NCI-H2081 (cell line): ENCODE data around the gene PARD6B.
"Not testable (repeated sequence)": the region's sequence is repeated elsewhere in the genome, so short reads cannot be mapped to it uniquely, and the experiment has no call there.

Experiments
- DNase-seq, 2 experiments: peaks; one replicate each; lab custom pipeline; 2025; lab: John Stamatoyannopoulos, UW

Gene PARD6B

DNA sequence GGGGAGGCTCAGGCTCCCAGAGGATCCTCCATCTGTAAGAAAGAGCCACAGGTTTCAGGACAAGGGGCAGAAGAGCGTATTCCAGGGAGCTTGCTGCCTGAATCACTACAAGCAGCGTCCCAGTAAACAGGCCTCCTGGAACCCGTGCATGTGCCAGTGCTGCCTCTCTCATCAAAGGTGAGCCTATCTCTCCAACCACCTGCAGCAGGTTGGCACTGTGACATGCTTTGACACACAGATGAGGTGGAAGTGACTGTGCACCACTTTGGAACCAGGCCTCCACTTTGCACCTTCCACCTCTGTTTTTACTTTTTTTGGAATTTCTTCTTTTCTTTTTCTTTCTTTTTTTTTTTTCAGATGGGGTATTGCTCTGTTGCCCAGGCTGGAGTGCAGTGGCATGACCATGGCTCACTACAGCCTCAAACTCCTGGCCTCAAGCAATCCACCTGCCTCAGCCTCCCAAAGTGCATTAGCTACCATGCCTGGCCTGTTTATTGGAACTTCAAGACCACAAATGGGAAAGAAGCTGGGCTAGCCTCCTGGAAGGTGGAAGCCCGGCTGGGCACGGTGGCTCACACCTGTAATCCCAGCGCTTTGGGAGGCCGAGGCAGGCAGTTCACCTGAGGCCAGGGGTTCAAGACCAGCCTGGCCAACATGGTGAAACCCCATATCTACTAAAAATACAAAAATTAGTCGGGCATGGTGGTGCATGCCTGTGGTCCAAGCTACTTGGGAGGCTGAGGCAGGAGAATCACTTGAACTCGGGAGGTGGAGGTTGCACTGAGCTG, 27.5 kb upstream of the PARD6B start:
- not testable (repeated sequence) for DNase-seq

DNA sequence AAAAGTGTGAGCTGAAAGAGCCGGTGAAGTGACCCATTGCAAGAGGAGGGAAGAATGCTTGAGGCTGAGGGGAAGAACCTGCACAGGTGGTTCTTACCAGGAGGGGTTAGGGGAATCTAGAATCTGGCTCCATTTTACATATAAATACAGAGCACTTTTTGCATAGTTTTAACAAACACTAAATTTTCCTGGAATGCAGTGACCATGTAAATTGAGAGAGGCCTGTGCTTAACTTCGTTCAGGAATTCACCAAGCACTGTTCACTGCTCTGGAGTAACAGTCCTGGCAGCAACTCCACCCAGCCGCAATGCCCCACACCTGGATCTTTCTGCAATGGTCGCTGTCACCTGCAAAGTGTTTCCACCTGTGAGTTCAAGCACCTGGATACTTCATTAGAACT, 26.9 kb upstream of the PARD6B start:
- no peak for DNase-seq

DNA sequence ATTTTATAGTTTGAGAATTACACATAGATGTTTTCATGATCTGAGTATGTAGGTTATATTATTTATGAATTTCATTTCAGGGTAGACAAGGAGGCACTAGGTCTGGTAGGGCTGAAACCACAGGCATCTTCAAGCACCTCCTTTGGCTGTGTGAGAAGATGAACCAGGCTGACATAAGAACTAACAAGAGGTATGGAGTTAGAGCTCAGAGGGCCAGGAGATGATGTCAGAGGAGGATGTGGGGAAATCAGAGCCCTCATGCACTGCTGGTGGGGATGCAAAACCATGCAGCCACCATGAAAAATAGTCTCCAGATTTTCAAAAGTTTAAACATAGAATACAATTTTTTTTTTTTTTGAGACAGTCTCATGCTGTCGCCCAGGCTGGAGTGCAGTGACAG, 26.4 kb upstream of the PARD6B start:
- DNase-seq: no peak

DNA sequence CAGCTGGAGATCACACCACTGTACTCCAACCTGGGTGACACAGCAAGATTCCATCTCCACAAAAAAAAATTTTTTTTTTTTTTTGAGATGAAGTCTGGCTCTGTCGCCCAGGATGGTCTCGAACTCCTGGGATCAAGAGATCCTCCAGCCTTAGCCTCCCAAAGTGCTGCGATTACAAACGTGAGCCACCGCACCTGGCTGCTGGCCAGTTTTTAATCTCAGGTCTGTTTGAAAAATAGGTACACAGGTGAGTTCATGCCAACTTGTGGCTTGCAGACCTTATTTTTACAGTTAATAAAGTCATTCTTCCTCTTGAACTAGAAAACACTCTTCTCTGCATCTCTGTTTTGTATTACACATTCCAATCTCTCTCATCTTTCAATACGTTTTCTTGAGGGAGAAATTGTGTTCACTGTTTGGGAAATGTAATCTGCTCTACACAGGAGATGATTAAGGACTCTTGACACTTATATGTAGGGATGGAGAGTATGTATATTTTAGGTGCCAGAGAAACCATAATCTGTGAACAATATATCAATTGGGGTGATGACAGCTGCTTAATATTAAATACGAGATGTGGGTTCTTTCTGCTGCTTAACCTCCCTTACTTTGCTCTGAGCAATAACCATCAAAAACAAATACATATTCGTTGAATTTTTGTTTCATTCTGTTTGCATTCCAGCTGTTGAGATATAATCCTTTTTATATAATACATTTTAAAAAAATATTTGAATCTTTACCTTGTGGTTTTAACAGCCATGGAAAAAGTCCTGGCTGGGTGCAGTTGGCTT, 22.3 kb upstream of the PARD6B start:
- DNase-seq: no peak

DNA sequence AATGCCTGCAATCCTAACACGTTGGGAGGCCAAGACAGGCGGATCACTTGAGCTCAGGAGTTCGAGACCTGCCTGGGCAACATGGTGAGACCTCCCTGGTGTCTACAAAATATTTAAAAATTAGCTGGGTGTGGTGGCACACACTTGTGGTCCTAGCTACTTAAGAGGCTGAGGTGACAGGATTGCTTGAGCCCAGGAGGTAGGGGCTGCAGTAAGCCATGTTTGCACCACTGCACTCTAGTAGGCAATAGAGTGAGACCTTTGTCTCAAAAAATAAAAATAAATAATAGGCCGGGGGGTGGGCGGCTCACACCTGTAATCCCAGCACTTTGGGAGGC, 21.8 kb upstream of the PARD6B start:
- no peak for DNase-seq

DNA sequence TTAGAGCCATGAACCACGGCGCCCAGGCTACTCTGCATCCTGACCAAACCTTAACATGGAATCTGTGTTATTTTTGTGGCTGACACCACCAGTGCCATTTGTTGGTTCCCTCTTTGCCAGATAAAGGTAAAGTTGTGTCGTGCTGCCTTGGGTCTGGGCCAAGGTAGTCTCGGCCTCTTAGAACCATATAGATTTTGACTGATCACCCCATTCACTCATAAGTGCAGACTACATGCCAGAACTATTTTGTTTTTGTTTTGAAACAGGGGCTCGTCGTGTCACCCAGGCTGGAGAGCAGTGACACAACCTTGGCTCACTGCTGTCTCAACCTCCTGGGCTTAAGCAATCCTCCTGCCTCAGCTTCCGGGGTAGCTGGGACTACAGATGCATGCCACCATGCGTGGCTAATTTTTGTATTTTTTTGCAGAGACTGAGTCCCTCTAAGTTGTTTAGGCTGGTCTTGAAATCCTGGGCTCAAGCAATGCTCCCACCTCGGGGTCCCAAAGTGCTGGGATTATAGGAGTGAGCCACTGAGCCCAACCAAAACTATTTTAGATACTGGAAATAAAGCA, 20.8 kb upstream of the PARD6B start:
- no peak for DNase-seq

DNA sequence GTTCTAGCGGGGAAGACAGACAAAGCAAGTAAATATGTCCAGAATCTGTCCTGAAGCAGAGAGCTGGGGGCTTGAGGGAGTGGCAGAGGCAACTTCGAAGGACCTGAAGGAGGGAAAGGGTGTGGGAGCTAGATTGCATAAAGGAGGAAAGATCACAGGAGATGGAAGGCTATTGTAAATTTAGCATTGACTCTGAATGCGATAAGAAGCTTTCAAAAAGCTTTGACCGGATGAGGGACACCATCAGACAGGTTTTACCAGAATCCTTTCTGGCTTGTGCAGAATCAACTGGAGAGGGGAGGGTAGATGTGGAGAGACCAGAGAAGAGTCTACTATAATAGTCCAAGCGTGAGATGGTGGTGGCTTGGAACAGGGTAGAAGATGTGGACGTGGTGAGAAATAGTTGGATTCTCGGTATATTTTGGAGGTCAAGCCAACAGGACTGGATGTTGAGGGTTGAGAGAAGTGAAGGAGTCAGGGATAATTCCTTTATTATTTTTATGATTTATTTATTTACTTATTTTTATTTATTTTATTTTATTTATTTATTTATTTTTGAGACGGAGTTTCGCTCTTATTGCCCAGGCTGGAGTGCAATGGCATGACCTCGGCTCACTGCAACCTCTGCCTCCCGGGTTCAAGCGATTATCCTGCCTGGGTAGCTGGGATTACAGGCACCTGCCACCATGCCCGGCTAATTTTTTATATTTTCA, 20.1 kb upstream of the PARD6B start:
- no peak for DNase-seq

DNA sequence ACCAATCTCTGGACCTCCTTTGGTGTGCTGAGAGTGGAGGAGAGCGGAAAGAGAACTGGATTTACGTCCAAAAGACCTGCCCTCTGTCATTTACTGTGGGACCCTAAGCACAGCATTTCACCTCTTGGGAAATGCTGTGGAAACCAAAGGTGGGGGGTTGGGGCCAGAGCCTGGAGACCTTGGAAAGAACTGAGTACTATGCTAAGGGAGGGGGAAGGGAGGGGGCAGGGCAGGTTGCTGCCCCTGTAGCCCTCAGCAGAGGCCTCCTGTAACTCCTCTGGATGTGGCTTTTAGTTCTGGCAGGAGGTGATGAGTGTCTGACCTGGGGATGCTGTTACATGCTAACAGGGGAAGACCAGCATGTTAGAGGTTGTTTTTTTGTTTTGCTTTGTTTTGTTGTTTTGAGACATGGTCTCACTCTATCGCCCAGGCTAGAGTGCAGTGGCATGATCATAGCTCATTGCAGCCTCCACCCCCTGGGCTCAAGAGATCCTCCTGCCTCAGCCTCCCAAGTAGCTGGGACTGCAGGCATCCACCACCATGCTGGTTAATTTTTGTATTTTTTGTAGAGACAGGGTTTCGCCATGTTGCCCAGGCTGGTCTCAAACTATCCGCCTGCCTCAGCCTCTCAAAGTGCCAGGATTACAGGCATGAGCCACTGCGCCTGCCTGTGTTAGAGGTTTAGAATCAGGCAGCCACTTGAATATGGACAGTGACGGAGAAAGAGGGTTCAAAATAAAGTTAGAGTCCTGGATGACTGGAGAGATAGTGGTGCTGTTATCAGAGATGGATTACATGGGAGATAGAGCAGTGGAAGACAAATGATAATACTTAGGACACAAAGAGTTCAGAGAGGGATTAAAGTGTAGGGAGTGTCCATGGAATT, 18.4 kb upstream of the PARD6B start:
- DNase-seq: no peak

DNA sequence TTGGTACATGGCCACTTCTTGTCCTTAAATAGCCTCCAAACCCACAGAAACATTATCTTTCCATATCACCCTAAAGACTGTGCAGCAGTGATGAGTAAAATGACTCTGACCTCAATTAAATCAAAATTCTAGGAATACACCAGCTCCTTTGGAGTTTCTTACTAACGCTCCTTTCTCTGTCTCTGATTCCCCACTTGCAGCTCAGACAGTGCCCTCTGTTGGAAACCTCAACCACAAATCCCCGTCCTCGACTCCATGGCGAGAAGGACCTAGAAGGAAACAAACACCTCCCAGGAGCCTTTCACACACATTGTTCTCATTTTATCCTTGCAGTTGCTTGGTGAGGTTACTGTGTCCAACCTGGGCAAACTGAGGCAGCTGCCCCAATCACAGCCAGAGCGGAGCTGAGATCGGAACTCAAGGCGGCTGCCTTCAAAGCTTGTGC, 17.7 kb upstream of the PARD6B start:
- no peak for DNase-seq

DNA sequence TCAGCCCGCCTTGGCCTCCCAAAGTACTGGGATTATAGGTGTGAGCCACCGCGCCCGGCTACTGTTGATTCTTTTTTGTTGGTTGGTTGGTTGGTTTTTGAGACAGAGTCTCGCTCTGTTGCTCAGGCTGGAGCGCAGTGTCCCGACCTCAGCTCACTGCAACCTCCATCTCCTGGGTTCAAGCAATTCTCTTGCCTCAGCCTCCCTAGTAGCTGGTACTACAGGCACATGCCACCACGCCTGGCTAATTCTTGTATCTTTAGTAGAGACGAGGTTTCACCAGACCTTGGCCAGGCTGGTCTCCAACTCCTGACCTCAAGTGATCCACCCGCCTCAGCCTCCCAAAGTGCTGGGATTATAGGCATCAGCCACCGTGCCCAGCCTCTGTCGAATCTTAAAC, 17.0 kb upstream of the PARD6B start:
- DNase-seq: not testable (repeated sequence)

DNA sequence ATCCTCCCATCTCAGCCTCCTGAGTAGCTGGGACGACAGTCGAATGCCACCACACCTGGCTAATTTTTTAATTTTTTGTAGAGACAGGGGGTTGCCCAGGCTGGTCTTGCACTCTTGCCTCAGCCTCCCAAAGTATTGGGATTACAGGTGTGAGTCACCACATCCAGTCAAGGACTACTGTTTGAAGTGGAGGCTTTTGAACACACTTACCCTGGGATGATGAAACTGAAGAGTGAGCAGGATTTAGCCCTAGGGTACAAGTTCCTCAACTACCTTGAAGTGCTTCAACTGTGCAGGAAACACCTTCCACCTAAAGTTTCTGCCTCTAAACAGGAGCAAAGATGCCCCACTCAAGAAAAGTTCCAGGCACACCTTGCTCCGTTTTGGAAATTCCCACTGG, 15.7 kb upstream of the PARD6B start:
- DNase-seq: no peak

DNA sequence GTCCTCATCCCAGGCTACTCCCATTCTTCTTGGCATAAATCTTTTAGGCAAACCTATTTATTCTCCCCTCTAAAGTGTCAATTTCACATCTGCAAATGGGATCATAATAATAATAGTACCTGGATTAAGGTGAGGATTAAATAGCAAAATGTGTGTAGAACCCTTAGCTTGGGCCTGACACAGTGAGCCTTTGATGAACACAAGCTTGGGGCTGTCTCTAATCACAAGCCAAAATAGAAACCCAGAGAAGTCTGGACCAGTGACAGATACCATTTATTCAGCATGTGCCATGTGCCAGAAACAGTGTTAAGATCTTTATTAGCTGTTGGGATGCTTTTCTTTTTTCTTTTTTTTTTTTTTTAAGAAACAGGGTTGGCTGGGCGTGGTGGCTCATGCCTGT, 14.9 kb upstream of the PARD6B start:
- no peak for DNase-seq

DNA sequence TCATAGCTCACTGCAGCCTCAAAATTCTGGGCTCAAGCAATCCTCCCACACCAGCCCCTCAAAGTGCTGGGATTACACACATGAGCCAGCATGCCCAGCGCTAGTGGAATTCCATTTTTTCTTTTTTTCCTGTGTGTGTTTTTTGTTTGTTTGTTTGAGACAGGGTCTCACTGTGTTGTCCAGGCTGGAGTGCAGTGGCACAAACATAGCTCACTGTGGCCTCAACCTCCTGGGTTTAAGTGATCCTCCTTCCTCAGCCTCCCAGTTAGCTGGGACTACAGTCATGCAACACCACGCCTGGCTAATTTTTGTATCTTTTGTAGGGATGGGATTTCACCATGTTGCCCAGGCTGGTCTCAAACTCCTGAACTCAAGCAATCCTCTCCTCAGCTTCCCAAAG, 14.1 kb upstream of the PARD6B start:
- DNase-seq: no peak

DNA sequence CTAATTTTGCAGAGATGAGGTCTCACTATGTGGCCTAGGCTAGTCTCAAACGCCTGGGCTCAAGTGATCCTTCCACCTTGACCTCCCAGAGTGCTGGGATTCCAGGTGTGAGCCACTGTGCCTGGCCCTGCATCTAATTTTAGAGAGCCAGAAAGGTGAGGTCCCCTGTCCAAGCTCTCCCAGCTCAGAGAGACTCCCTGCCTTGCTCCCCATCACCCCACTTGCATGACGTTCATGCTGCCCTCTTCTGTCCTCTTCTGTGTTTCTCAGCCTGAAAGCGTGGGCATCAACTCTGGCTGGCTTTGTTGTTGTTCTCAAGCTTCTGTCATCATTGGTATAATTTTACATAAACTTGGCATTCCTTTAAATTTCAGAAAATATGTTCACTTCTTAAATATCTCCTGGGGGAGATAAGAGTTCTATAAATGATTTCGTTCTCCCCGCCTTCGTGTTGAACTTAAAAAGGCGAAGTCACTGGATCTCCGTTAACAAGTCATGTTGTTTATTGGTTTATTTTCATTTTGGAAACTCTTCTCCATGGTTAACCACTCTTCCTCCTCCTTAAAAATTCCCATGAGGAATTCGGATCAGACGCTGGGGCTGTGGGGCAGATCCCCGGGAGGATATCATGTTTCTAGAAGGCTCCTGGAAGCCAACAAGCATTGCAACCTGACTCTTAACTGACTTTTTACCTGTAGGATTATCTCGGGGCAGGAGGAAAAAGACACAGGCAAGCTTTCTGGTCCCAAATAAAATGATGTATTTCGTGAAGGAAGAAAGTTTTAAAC, 13.2 kb upstream of the PARD6B start:
- DNase-seq: no peak

DNA sequence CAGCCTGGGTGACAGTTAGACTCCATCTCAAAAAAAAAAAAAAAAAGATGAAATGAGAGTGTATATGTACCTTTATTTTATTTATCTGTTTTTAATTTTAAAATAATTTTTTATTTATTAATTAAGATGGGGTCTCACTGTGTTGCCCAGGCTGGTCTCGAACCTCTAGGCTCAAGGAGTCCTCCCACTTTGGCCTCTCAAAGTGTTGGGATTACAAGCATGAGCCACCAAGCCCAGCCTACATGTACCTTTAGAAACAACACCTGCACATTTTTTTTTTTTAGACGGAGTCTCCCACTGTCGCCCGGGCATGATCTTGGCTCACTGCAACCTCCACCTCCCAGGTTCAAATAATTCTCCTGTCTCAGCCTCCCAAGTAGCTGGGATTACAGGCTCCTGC, 12.1 kb upstream of the PARD6B start:
- DNase-seq: no peak

DNA sequence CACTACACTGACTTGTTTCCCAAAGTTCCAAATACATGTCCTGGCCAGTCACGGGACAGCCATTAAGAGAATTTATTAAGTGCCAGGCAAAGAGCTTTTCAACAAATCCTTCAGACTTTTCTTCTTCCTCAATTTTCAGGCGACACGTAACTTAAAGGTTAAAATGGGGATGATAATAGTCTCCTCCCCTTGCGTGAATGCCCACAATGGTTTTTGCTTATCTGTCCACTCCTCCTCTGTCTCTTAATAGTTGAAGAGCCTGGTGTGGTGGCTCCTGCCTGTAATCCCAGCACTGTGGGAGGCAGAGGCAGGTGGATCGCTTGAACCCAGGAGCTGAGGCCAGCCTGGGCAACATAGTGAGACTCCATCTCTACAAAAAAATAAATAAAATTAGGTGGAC, 11.4 kb upstream of the PARD6B start:
- no peak for DNase-seq

DNA sequence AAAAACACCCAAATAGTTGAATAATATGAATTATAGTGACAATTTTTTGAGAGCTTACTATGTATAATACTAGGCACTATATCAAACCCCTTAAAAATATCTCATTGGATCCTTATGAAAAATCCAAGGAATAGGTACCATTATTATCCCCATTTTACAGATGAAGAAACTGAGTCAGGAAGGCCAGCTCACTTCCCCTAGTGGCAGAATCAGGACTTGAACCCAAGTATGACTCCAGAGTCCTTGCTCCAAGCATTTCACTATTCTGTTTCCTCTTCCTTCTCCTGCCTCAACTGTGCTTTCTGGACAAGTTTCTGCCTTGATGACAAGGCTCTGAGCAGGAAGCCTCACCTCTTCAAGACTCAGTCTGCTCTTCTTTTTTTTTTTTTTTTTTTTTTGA, 10.8 kb upstream of the PARD6B start:
- DNase-seq: no peak

DNA sequence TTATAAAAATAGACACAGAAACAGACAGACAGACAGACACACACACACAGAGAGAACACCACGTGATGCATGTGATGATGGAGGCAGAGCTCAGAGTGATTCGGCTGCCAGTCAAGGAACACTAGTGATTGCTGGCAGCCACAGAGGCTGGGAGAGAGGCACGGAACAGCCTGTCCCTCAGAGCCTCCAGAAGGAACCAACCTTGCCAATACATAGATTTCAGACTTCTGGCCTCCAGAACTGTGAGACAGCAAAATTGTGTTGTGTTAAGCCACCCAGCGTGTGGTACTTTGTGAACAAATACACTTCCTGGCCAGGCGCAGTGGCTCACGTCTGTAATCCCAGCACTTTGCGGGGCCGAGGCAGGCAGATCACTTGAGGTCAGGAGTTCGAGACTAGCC, 9.5 kb upstream of the PARD6B start:
- no peak for DNase-seq

DNA sequence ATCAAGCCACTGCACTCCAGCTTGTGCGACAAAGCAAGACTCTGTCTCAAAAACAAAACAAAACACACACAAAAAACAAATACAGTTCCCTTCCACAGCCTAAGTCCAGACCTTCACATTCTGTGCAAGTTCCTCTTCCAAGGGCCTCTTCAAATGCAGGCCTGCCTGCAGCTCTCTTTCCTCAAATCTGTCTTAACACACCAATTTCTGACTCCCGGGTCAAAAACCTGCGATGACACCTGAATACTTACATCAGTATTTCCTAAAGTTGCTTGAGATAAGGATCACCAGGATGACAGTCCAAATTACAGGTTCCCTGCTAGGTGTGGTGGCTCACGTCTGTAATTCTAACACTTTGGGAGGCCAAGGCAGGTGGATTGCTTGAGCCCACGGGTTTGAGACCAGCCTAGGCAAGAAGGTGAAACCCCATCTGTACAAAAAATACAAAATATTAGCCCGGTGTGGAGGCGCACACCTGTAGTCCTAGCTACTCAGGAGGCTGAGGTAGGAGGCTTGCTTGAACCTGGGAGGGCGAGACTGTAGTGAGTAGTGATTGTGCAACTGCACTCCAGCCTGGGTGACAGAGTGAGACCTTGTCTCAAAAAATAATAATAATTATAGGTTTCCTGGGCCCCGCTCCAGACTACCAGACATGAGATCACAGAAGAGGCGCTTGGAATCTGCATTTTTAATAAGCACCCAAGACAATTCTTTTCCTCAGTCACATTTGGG, 8.8 kb upstream of the PARD6B start:
- DNase-seq: no peak

DNA sequence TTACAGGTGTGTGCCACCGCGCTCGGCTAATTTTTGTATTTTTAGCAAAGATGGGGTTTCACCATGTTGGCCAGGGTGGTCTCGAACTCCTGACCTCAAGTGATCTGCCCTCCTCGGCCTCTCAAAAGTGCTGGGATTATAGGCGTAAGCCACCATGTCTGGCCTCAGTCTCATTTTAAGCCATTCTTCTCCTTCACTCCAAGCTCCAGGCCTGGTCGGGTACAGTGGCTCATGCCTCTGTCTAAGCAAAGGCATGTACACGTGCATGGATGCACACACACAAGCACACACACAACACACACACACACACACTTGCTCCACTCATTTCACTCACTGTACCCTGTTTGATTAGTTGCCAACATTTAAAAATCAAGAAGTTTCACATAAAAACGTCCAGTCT, 7.7 kb upstream of the PARD6B start:
- no peak for DNase-seq
